ENCODE measurements around the gene ZNF100. TPM values are rescaled to one million over a fixed set of nuclear protein-coding genes. Genes with fewer than 3 reads are reported as not detected.
"Not testable (repeated sequence)": the region's sequence is repeated elsewhere in the genome, so short reads cannot be mapped to it uniquely, and the experiment has no call there.

ZNF100 gene
- total and polyA plus RNA-seq, 2 of the 4 experiments (the other 2 are of a cell fraction) = 2.2 to 5.9 TPM

DNA sequence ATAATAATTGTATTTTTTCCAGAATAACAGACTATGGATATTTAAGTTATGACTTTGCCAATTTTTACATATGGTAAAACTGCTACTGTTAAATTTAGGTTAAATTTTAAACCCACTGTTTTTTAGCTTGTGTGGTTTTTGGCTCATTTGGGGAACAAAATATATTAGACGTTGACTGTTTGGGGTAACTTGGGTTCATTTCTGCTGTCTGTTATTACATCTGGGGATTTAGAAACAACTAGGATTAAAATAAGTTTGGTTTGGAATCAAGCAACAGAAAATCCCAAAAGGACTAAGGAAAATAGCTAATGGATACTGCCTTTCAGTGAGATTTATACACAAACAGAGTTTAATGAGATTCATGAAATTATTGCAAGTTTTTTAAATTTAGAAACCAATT is 92.9 kb downstream of the ZNF100 start:
- in situ Hi-C loops (cut with MboI; ENCODE audit: low sequenced_read_pairs) = no loop called here

GRCh38 chr19:21673479-21673878 is 93.9 kb downstream of the ZNF100 start:
- H4K91ac ChIP-seq (ENCODE audit: insufficient read depth, low read depth, low read length); H2BK120ac ChIP-seq (ENCODE audit: low read depth, low read length); H4K8ac ChIP-seq (ENCODE audit: low read depth in 2 of 2, low read length in 2 of 2); dilution Hi-C loops (cut with HindIII; ENCODE audit: low sequenced_read_pairs, unreplicated experiment); H3K9me3 ChIP-seq (ENCODE audit: control insufficient read depth, insufficient read depth, low read length); H3K56ac ChIP-seq (ENCODE audit: extremely low read depth, insufficient read depth, low read length); POLR2A ChIA-PET (ENCODE audit: unreplicated experiment); H2AFZ ChIP-seq (replicated peaks; ENCODE audit: low read length, poor library complexity); H3K9me1 ChIP-seq (ENCODE audit: insufficient read depth, low read length); H3K23ac ChIP-seq (ENCODE audit: low read depth, low read length); intact Hi-C loops (cut with micrococcal nuclease); H4K20me1 ChIP-seq (ENCODE audit: insufficient read depth, low read length); H3K18ac ChIP-seq (ENCODE audit: low read depth, low read length); H3K36me3 ChIP-seq (ENCODE audit: control insufficient read depth, insufficient read depth, low read length); H2BK20ac ChIP-seq (ENCODE audit: low read depth, low read length); DNase-seq; H2AK9ac ChIP-seq (replicated peaks; ENCODE audit: low read depth, low read length, poor library complexity); H3K27ac ChIP-seq (ENCODE audit: insufficient read depth, low read length); in situ Hi-C loops (cut with MboI; ENCODE audit: low sequenced_read_pairs); H2AK5ac ChIP-seq (ENCODE audit: low read depth, low read length); ATAC-seq (ENCODE audit: low read depth); H2BK5ac ChIP-seq (ENCODE audit: low read depth, low read length, poor library complexity, severe bottlenecking); H3K27me3 ChIP-seq (ENCODE audit: control insufficient read depth, insufficient read depth, low read length); H3K9ac ChIP-seq (ENCODE audit: low read depth, low read length); H3K79me1 ChIP-seq (ENCODE audit: low read depth in 1 of 2, low read length in 2 of 2); CTCF ChIA-PET; H4K5ac ChIP-seq (ENCODE audit: low read depth, low read length); BruUV-seq (replicated peaks); H2BK15ac ChIP-seq (ENCODE audit: low read depth, low read length); H3K14ac ChIP-seq (replicated peaks; ENCODE audit: low read depth, low read length); H3K4ac ChIP-seq (ENCODE audit: low read depth, low read length); H3K4me3 ChIP-seq (ENCODE audit: insufficient read depth, low read depth, low read length); H3K4me1 ChIP-seq (ENCODE audit: control insufficient read depth, insufficient read depth, low read length); H3K4me2 ChIP-seq (ENCODE audit: low read depth, low read length): not testable (repeated sequence)
- WGBS, 2 experiments (ENCODE audit: extremely low coverage in 2 of 2, insufficient read length in 1 of 2) = no CpG with 5 or more reads among the region's 2 CpGs

More for the DNA sequence above, 92.9 kb downstream of the ZNF100 start:
- no peak overlapping the region for H3K27ac ChIP-seq (ENCODE audit: insufficient read depth, low read length)
- no peak overlapping the region for H3K4ac ChIP-seq (ENCODE audit: low read depth, low read length)
- no TSS peak for BruUV-seq (replicated peaks)
- H3K4me1 ChIP-seq (ENCODE audit: control insufficient read depth, insufficient read depth, low read length) = no peaks in the 10 kb centered on the region
- dilution Hi-C loops (cut with HindIII; ENCODE audit: low sequenced_read_pairs, unreplicated experiment) = no loop called here
- no peak overlapping the region for H2BK5ac ChIP-seq (ENCODE audit: low read depth, low read length, poor library complexity, severe bottlenecking)
- TF ChIP-seq FOS (IDR thresholded peaks at IDR 0.05; ENCODE audit: low read depth, low read length) = no peak
- no peak for TF ChIP-seq USF2 (IDR thresholded peaks at IDR 0.05; ENCODE audit: low read depth, low read length)
- no peak for TF ChIP-seq MAZ (IDR thresholded peaks at IDR 0.05; ENCODE audit: borderline replicate concordance, low read depth, low read length)
- no peak for TF ChIP-seq SMC3 (IDR thresholded peaks at IDR 0.05; ENCODE audit: low read depth, low read length)
- no peak for TF ChIP-seq ELK1 (IDR thresholded peaks at IDR 0.05; ENCODE audit: borderline replicate concordance, low read depth, low read length)
- no peak for TF ChIP-seq CEBPB (IDR thresholded peaks at IDR 0.05; ENCODE audit: low read depth, low read length)
- no peak for TF ChIP-seq CHD1 (IDR thresholded peaks at IDR 0.05; ENCODE audit: low read depth, low read length)
- no peak for TF ChIP-seq RCOR1 (IDR thresholded peaks at IDR 0.05; ENCODE audit: insufficient replicate concordance, low read length)
- no peak overlapping the region for H2BK15ac ChIP-seq (ENCODE audit: low read depth, low read length)
- H4K8ac ChIP-seq (ENCODE audit: low read depth in 2 of 2, low read length in 2 of 2) = no peak overlapping the region
- no peak overlapping the region for H2AK9ac ChIP-seq (replicated peaks; ENCODE audit: low read depth, low read length, poor library complexity)
- no peak overlapping the region for H3K9ac ChIP-seq (ENCODE audit: low read depth, low read length)
- H2BK20ac ChIP-seq (ENCODE audit: low read depth, low read length) = no peak overlapping the region
- peaks cover 12% of the 10 kb centered on the region for H3K9me3 ChIP-seq (ENCODE audit: control insufficient read depth, insufficient read depth, low read length)
- H3K14ac ChIP-seq (replicated peaks; ENCODE audit: low read depth, low read length) = no peak overlapping the region
- no peaks in the 10 kb centered on the region for H3K9me1 ChIP-seq (ENCODE audit: insufficient read depth, low read length)
- no peak for ATAC-seq (ENCODE audit: low read depth)
- H4K20me1 ChIP-seq (ENCODE audit: insufficient read depth, low read length) = no peaks in the 10 kb centered on the region
- H4K5ac ChIP-seq (ENCODE audit: low read depth, low read length) = no peak overlapping the region
- H3K18ac ChIP-seq (ENCODE audit: low read depth, low read length) = no peak overlapping the region
- DNase-seq = no peak
- no peaks in the 10 kb centered on the region for H3K79me1 ChIP-seq (ENCODE audit: low read depth in 1 of 2, low read length in 2 of 2)
- H2BK120ac ChIP-seq (ENCODE audit: low read depth, low read length) = no peak overlapping the region
- no peak overlapping the region for H3K4me3 ChIP-seq (ENCODE audit: insufficient read depth, low read depth, low read length)
- H3K36me3 ChIP-seq (ENCODE audit: control insufficient read depth, insufficient read depth, low read length) = no peaks in the 10 kb centered on the region
- H2AK5ac ChIP-seq (ENCODE audit: low read depth, low read length) = no peak overlapping the region
- ChIA-PET CTCF (no interaction called here), POLR2A (ENCODE audit: unreplicated experiment) (no interaction called here)
- no peak overlapping the region for H4K91ac ChIP-seq (ENCODE audit: insufficient read depth, low read depth, low read length)
- intact Hi-C loops (cut with micrococcal nuclease) = no loop called here
- H2AFZ ChIP-seq (replicated peaks; ENCODE audit: low read length, poor library complexity) = no peak overlapping the region
- no peak overlapping the region for H3K56ac ChIP-seq (ENCODE audit: extremely low read depth, insufficient read depth, low read length)
- H3K4me2 ChIP-seq (ENCODE audit: low read depth, low read length) = no peak overlapping the region
- H3K27me3 ChIP-seq (ENCODE audit: control insufficient read depth, insufficient read depth, low read length) = no peaks in the 10 kb centered on the region
- no CpG with 5 or more reads among the region's 1 CpG for WGBS, 2 experiments (ENCODE audit: extremely low coverage in 2 of 2, insufficient read length in 1 of 2)
- no peak overlapping the region for H3K23ac ChIP-seq (ENCODE audit: low read depth, low read length)
